ENCODE data around the gene ZNF839.

GRCh38 chr14:102330806-102331205, 11.3 kb downstream of the ZNF839 start:
- no peak for TF ChIP-seq CTCF (IDR thresholded peaks at IDR 0.05; ENCODE audit: poor library complexity)
- no peak for TF ChIP-seq EZH2 (IDR thresholded peaks at IDR 0.05; ENCODE audit: borderline replicate concordance)
